ENCODE data around the gene MEX3A. TPM values are rescaled to one million over a fixed set of nuclear protein-coding genes. Genes with fewer than 3 reads are reported as not detected.
A peak's percentile ranks its signal among the peaks of the same experiment; 100 is the strongest.

The MEX3A gene
- total RNA-seq, 1 experiment from 2014 or later = 90.0 TPM

DNA sequence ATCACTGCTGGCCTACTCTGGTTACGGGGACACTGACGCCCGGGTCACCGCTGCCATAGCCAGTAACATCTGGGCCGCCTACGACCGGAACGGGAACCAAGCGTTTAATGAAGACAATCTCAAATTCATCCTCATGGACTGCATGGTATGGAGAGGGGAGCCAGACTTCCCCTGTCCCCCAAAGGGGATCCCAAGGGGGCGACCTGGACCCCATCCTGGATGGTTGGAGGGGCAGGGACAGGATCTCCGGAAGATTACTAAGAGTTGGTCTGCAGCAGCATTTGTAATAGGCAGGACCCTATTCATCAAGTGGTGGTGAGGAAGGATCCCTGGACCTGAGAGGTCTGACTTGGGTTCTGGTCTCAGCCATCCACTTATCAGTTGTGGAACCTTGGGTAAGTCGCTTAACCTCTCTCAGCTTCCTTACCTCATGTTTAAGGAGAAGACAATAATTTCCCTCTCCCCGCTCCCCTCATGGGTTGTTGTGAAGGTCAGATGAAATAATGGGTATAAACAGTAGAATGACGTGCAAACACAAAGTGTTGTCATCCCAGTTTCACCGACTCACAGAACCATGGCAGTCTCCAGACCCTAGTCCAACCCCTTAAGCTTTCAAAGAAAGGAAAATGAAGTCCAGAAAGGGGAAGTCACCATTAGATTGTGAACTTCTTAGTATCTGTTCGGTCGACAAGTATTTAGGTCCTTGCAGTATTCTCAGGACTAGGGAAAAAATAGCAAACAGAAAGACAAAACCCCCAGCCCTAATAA is 26.8 kb downstream of the MEX3A start:
- Histone ChIP-seq H3K27ac (ENCODE audit: low read depth, low read length, poor library complexity, severe bottlenecking) (peak overlapping the region; percentile 95), H3K27me3 (replicated peaks; ENCODE audit: insufficient read depth, low read depth, low read length, poor library complexity) (no peaks in the 10 kb centered on the region), H3K36me3 (ENCODE audit: insufficient read depth, low read length, poor library complexity, severe bottlenecking) (peaks cover 5% of the 10 kb centered on the region), H3K4me3 (ENCODE audit: low read depth, low read length, poor library complexity, severe bottlenecking) (peak overlapping the region; percentile 99), H3K4me1 (ENCODE audit: insufficient read depth, low read length, poor library complexity, severe bottlenecking) (peaks cover 9% of the 10 kb centered on the region), H3K9me3 (ENCODE audit: low read depth, low read length, poor library complexity, severe bottlenecking) (no peaks in the 10 kb centered on the region)
- ChIA-PET CTCF (no interaction called here), POLR2A (ENCODE audit: low non-redundant PET) (no interaction called here)
- no peak for DNase-seq (ENCODE audit: low spot score)
- TF ChIP-seq EZH2 (IDR thresholded peaks at IDR 0.05; ENCODE audit: borderline replicate concordance, low read depth, low read length, poor library complexity, severe bottlenecking) = no peak
- TF ChIP-seq, protein P1, sequence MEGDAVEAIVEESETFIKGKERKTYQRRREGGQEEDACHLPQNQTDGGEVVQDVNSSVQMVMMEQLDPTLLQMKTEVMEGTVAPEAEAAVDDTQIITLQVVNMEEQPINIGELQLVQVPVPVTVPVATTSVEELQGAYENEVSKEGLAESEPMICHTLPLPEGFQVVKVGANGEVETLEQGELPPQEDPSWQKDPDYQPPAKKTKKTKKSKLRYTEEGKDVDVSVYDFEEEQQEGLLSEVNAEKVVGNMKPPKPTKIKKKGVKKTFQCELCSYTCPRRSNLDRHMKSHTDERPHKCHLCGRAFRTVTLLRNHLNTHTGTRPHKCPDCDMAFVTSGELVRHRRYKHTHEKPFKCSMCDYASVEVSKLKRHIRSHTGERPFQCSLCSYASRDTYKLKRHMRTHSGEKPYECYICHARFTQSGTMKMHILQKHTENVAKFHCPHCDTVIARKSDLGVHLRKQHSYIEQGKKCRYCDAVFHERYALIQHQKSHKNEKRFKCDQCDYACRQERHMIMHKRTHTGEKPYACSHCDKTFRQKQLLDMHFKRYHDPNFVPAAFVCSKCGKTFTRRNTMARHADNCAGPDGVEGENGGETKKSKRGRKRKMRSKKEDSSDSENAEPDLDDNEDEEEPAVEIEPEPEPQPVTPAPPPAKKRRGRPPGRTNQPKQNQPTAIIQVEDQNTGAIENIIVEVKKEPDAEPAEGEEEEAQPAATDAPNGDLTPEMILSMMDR (conservative IDR thresholded peaks at IDR 0.05; ENCODE audit: low read depth, low read length) = no peak
- intact Hi-C loops (cut with micrococcal nuclease; ENCODE audit: unreplicated experiment) = no loop called here
- no TSS peak for BruUV-seq (replicated peaks)

DNA sequence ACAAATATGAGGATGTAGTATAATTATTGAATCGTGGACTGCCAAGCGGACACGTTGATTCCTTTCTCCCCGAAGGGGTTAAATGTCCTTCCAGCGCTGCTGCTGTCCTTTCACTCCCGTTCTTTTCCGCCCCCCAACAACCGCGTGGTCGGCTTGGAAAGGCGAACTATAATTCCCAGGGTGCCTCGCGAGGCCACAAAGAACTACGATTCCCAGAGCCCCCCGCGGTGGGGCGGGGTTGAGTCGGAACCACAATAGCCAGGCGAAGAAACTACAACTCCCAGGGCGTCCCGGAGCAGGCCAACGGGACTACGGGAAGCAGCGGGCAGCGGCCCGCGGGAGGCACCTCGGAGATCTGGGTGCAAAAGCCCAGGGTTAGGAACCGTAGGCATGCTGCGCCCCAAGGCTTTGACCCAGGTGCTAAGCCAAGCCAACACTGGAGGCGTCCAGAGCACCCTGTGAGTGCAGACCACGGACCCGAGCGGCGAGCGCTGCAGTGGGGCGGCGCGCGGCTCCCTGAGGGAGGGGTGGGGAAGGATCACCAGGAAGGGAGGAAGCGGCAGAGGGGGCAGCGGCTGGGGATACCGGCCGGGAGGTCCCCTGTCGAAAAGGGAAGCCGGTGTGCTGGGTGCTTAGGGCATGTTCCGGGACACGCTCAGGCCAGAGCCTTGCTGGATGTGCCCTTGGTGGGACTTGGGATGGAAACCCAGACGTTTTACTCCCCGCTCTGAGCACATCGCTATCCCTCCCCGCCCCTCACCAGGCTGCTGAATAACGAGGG is 27.6 kb downstream of the MEX3A start, which contains the start of gene LAMTOR2:
Gene LAMTOR2 (plus strand): TSS at position 283 of the 781 bp plus-strand sequence. CDS start 108 bp downstream, at position 391.
- H3K27me3 ChIP-seq (replicated peaks; ENCODE audit: insufficient read depth, low read depth, low read length, poor library complexity) = no peaks in the 10 kb centered on the region
- peak within 1 kb of the TSS; percentile 99 for H3K4me3 ChIP-seq (ENCODE audit: low read depth, low read length, poor library complexity, severe bottlenecking)
- ChIA-PET POLR2A (ENCODE audit: low non-redundant PET) (no interaction called here), CTCF (interaction anchor here (1.9 kb wide), 1 partner anchor 29 kb away, joined by 13 read pairs; no protein-coding TSS in a partner anchor)
- H3K9me3 ChIP-seq (ENCODE audit: low read depth, low read length, poor library complexity, severe bottlenecking) = no peaks in the 10 kb centered on the region
- intact Hi-C loops (cut with micrococcal nuclease; ENCODE audit: unreplicated experiment) = no loop called here
- H3K27ac ChIP-seq (ENCODE audit: low read depth, low read length, poor library complexity, severe bottlenecking) = peak within 1 kb of the TSS; percentile 95
- H3K36me3 ChIP-seq (ENCODE audit: insufficient read depth, low read length, poor library complexity, severe bottlenecking) = peaks cover 12% of the 10 kb centered on the region
- peaks cover 9% of the 10 kb centered on the region for H3K4me1 ChIP-seq (ENCODE audit: insufficient read depth, low read length, poor library complexity, severe bottlenecking)
- peak; percentile 100 for DNase-seq (ENCODE audit: low spot score)
- BruUV-seq (replicated peaks) = no TSS peak
- TF ChIP-seq, protein P1 (conservative IDR thresholded peaks at IDR 0.05; ENCODE audit: low read depth, low read length) = no peak
- no peak for TF ChIP-seq EZH2 (IDR thresholded peaks at IDR 0.05; ENCODE audit: borderline replicate concordance, low read depth, low read length, poor library complexity, severe bottlenecking)

DNA sequence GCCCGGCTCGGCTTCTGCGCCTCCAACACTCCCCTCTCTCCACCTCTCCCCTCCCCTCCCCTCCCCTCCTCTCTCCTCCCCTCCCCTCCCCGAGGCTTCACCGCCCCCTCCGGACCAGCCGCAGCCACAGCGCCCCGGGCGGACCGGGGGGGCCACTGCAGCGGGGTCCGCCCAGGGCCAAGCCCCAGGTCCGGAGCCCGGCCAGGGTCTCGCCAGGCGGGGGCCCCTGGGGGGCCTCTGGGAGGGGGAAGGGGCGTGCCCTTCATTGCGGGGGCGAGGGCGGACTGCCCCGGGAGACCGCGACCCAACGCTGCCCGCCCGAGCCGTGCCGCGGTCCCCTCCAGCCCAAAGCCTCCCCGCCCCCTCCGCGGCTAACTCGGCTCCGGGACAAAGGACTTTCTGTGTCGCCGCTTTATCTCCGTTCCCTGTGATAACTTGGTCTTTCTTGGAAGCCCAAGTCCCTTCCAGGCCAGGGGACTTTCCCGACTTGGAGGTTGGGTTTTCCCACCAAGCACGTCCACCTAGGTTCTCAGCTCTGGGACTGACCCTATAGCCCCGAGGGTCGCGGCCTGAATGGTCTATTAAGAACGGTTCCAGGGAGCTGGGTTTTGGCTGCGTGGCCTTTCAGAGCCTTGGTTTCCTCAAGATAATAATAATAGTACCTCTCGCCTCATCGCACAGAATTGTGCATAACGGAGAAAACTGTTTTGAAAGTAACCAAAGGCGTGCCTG is 28.3 kb downstream of the MEX3A start, which contains the start of gene UBQLN4:
Gene UBQLN4 (minus strand): TSS at position 31 of the 732 bp plus-strand sequence. CDS start 97 bp downstream, outside the sequence.
- Histone ChIP-seq H3K27me3 (replicated peaks; ENCODE audit: insufficient read depth, low read depth, low read length, poor library complexity) (no peaks in the 10 kb centered on the region), H3K36me3 (ENCODE audit: insufficient read depth, low read length, poor library complexity, severe bottlenecking) (peaks cover 19% of the 10 kb centered on the region), H3K4me1 (ENCODE audit: insufficient read depth, low read length, poor library complexity, severe bottlenecking) (peaks cover 9% of the 10 kb centered on the region), H3K9me3 (ENCODE audit: low read depth, low read length, poor library complexity, severe bottlenecking) (no peaks in the 10 kb centered on the region), H3K4me3 (ENCODE audit: low read depth, low read length, poor library complexity, severe bottlenecking) (peak within 1 kb of the TSS; percentile 99), H3K27ac (ENCODE audit: low read depth, low read length, poor library complexity, severe bottlenecking) (peak within 1 kb of the TSS; percentile 95)
- TSS peak; percentile 83 for BruUV-seq (replicated peaks)
- intact Hi-C loops (cut with micrococcal nuclease; ENCODE audit: unreplicated experiment) = no loop called here
- ChIA-PET CTCF (interaction anchor here (0.6 to 1.9 kb wide), 5 partner anchors 18 to 109 kb away, joined by 4 to 13 read pairs (median 4); no protein-coding TSS in a partner anchor), POLR2A (ENCODE audit: low non-redundant PET) (no interaction called here)
- TF ChIP-seq, protein P1 (conservative IDR thresholded peaks at IDR 0.05; ENCODE audit: low read depth, low read length) = no peak; the same call in 1 of the 2 replicates
- no peak for TF ChIP-seq EZH2 (IDR thresholded peaks at IDR 0.05; ENCODE audit: borderline replicate concordance, low read depth, low read length, poor library complexity, severe bottlenecking)
- DNase-seq (ENCODE audit: low spot score) = peak; percentile 93
